NCI-H2171 treated with DMSO at 0.1 percent for 48 hours (cell line): ENCODE measurements around the gene PRSS21.

Source experiments
- DNase-seq: peaks from one replicate; lab custom pipeline; 2025; lab: John Stamatoyannopoulos, UW

The PRSS21 gene

GRCh38 chr16:2867661-2867986 is 50.6 kb downstream of the PRSS21 start:
- DNase-seq: no peak

- DNase-seq: peak; percentile 93
Observed at GRCh38 chr16:2867987-2868789, 51.2 kb downstream of the PRSS21 start.
